ENCODE data around the gene CLEC3A.

Gene CLEC3A

DNA sequence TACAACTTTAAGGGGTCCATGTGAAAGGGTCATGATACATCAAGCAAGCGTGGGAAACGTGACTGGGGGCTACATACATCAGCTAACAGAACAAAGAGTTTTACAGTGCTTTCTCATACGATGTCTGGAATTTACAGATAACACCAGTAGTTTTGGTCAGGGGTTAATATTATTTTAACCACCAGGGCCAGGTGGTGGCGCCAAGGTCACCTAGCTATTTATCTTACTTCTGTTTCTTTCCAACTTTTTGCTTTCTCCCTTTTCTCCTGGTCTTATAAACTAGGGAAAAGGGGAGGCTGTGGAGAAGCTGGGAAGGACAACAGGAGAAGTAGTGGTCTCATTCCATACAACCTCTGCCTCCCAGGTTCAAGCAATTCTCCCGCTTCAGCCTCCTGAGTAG, 37.9 kb downstream of the CLEC3A start:
- no peak for TF ChIP-seq YY1 (IDR thresholded peaks at IDR 0.05; ENCODE audit: insufficient read depth, insufficient read length)
- TF ChIP-seq SUZ12 (IDR thresholded peaks at IDR 0.05; ENCODE audit: extremely low read depth, insufficient read depth, insufficient read length) = no peak
- no peak for TF ChIP-seq ZNF274 (IDR thresholded peaks at IDR 0.05; ENCODE audit: low read depth, low read length)
- no peak for DNase-seq (ENCODE audit: low read depth, low spot score)
- H3K27me3 ChIP-seq (ENCODE audit: insufficient read depth, insufficient read length) = peaks cover 5% of the 10 kb centered on the region

DNA sequence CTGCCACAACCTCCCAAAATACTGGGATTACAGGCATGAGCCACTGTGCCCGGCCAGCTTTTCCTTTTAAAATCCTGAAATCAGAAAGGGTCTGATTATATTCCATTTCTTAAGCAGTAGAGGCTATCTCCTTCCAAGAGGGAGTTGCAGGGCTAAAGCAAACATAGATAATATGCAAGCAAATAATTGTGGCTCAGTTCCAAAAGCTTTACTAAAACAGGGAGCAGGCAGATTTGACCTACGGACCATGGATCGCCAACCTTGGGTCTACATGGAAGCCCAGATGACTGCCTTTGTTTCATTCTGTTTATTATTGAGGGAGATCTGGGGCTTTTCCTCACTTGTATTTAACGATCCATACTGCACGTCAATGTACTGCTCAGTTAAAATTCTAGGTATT, 38.5 kb downstream of the CLEC3A start:
- H3K9ac ChIP-seq (ENCODE audit: insufficient read length, low read depth) = no peak overlapping the region
- H3K4me1 ChIP-seq (ENCODE audit: insufficient read depth, insufficient read length) = no peaks in the 10 kb centered on the region
- peaks cover 5% of the 10 kb centered on the region for H3K27me3 ChIP-seq (ENCODE audit: insufficient read depth, insufficient read length)
- no peaks in the 10 kb centered on the region for H3K36me3 ChIP-seq (ENCODE audit: insufficient read depth, insufficient read length, low read length)
- TF ChIP-seq SUZ12 (IDR thresholded peaks at IDR 0.05; ENCODE audit: extremely low read depth, insufficient read depth, insufficient read length) (no peak), YY1 (IDR thresholded peaks at IDR 0.05; ENCODE audit: insufficient read depth, insufficient read length) (no peak), ZNF274 (IDR thresholded peaks at IDR 0.05; ENCODE audit: low read depth, low read length) (no peak)
- DNase-seq (ENCODE audit: low read depth, low spot score) = no peak
- no peaks in the 10 kb centered on the region; the same call in 1 of the 2 replicates for H3K9me3 ChIP-seq (ENCODE audit: insufficient read depth, low read length)
- H3K4me3 ChIP-seq (ENCODE audit: insufficient read length, low read depth) = no peak overlapping the region

More for the DNA sequence above, 37.9 kb downstream of the CLEC3A start:
- Histone ChIP-seq H3K4me1 (ENCODE audit: insufficient read depth, insufficient read length) (no peaks in the 10 kb centered on the region), H3K4me3 (ENCODE audit: insufficient read length, low read depth) (no peak overlapping the region), H3K9me3 (ENCODE audit: insufficient read depth, low read length) (no peaks in the 10 kb centered on the region; the same call in 1 of the 2 replicates), H3K9ac (ENCODE audit: insufficient read length, low read depth) (no peak overlapping the region), H3K36me3 (ENCODE audit: insufficient read depth, insufficient read length, low read length) (no peaks in the 10 kb centered on the region)

DNA sequence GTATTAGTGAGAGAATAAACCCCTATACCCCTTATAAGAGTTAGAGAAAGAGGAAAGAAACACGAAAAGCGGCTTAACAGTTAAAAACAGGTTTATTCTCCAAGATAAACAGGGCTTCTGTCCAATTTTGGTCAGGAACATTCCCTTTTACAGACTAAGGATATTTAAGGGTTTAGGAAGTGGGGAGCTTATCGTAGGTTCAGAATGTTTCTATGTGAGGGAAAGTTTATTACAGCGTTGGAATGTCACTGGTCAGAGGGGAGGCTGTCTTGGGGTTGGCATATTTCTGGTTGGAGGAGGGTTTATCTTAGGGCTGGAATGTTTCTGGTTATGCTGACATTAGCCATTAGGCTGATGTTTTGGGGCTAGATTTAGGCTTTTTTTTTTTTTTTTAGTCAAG, 43.0 kb downstream of the CLEC3A start:
- no peaks in the 10 kb centered on the region for H3K4me1 ChIP-seq (ENCODE audit: insufficient read depth, insufficient read length)
- no peak overlapping the region for H3K4me3 ChIP-seq (ENCODE audit: insufficient read length, low read depth)
- TF ChIP-seq SUZ12 (IDR thresholded peaks at IDR 0.05; ENCODE audit: extremely low read depth, insufficient read depth, insufficient read length) (no peak), YY1 (IDR thresholded peaks at IDR 0.05; ENCODE audit: insufficient read depth, insufficient read length) (no peak), ZNF274 (IDR thresholded peaks at IDR 0.05; ENCODE audit: low read depth, low read length) (no peak)
- H3K36me3 ChIP-seq (ENCODE audit: insufficient read depth, insufficient read length, low read length) = no peaks in the 10 kb centered on the region
- DNase-seq (ENCODE audit: low read depth, low spot score) = no peak
- no peak overlapping the region for H3K9ac ChIP-seq (ENCODE audit: insufficient read length, low read depth)
- peaks cover 26% of the 10 kb centered on the region for H3K27me3 ChIP-seq (ENCODE audit: insufficient read depth, insufficient read length)
- H3K9me3 ChIP-seq (ENCODE audit: insufficient read depth, low read length) = 0 out of 2 replicates have a peak, but pooled peaks cover 7% of the 10 kb centered on the region

DNA sequence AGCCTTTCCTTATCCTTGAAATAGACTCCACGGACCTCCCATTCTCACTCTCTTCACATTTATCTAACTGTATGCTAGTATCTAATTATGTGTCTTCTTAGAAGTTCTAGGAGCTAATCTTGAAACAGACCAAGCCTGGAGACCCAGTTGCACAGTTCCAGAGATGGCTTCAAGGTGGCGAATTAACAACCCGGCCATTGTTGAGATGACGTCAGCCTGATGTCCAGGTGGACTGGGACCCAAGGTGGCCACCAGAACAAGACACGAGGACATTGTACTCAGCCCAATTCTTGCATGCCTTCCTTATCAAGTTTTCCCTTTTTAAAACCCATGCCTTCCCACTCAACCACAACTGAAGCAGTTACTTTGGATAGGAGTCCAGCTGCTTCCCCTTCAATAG, 47.6 kb downstream of the CLEC3A start:
- H3K9ac ChIP-seq (ENCODE audit: insufficient read length, low read depth) = no peak overlapping the region
- H3K27me3 ChIP-seq (ENCODE audit: insufficient read depth, insufficient read length) = peaks cover 61% of the 10 kb centered on the region
- TF ChIP-seq ZNF274 (IDR thresholded peaks at IDR 0.05; ENCODE audit: low read depth, low read length) = no peak
- no peak for TF ChIP-seq YY1 (IDR thresholded peaks at IDR 0.05; ENCODE audit: insufficient read depth, insufficient read length)
- no peak for TF ChIP-seq SUZ12 (IDR thresholded peaks at IDR 0.05; ENCODE audit: extremely low read depth, insufficient read depth, insufficient read length)
- no peaks in the 10 kb centered on the region for H3K4me1 ChIP-seq (ENCODE audit: insufficient read depth, insufficient read length)
- no peak overlapping the region for H3K4me3 ChIP-seq (ENCODE audit: insufficient read length, low read depth)
- no peak for DNase-seq (ENCODE audit: low read depth, low spot score)
- H3K9me3 ChIP-seq (ENCODE audit: insufficient read depth, low read length) = 0 out of 2 replicates have a peak, but pooled peaks cover 7% of the 10 kb centered on the region
- H3K36me3 ChIP-seq (ENCODE audit: insufficient read depth, insufficient read length, low read length) = no peaks in the 10 kb centered on the region

GRCh38 chr16:78072275-78072674, 49.9 kb downstream of the CLEC3A start:
- Histone ChIP-seq H3K9ac (ENCODE audit: insufficient read length, low read depth) (no peak overlapping the region), H3K9me3 (ENCODE audit: insufficient read depth, low read length) (0 out of 2 replicates have a peak, but pooled peaks cover 5% of the 10 kb centered on the region), H3K36me3 (ENCODE audit: insufficient read depth, insufficient read length, low read length) (no peaks in the 10 kb centered on the region), H3K4me1 (ENCODE audit: insufficient read depth, insufficient read length) (no peaks in the 10 kb centered on the region), H3K4me3 (ENCODE audit: insufficient read length, low read depth) (no peak overlapping the region), H3K27me3 (ENCODE audit: insufficient read depth, insufficient read length) (peaks cover 78% of the 10 kb centered on the region)
- DNase-seq (ENCODE audit: low read depth, low spot score) = peak; percentile 20
- TF ChIP-seq ZNF274 (IDR thresholded peaks at IDR 0.05; ENCODE audit: low read depth, low read length) (no peak), YY1 (IDR thresholded peaks at IDR 0.05; ENCODE audit: insufficient read depth, insufficient read length) (no peak), SUZ12 (IDR thresholded peaks at IDR 0.05; ENCODE audit: extremely low read depth, insufficient read depth, insufficient read length) (no peak)

DNA sequence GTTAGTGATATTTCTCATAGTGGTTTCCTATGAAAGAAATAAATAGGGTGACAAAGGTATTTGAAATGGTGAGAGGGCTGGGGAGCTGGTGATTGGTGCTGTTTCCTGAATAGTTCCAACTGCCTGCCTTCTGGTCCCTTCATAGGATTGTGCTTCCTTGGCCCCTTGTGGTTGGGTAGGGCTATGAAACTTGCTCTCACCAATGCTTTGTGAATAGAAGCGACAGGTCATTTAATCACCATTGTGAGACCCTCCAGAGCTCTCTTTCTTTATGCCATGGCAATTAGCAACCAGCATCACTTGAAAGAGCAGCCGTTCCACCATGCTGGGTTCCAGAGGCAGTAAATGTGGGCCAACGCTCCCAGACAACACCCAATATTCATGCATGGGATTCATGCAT, 53.5 kb downstream of the CLEC3A start:
- TF ChIP-seq YY1 (IDR thresholded peaks at IDR 0.05; ENCODE audit: insufficient read depth, insufficient read length) = no peak
- TF ChIP-seq ZNF274 (IDR thresholded peaks at IDR 0.05; ENCODE audit: low read depth, low read length) = no peak
- TF ChIP-seq SUZ12 (IDR thresholded peaks at IDR 0.05; ENCODE audit: extremely low read depth, insufficient read depth, insufficient read length) = no peak

GRCh38 chr16:78081341-78081740, 59.0 kb downstream of the CLEC3A start:
- H3K36me3 ChIP-seq (ENCODE audit: insufficient read depth, insufficient read length, low read length) = no peaks in the 10 kb centered on the region
- no peak for DNase-seq (ENCODE audit: low read depth, low spot score)
- no peak overlapping the region for H3K4me3 ChIP-seq (ENCODE audit: insufficient read length, low read depth)
- no peak overlapping the region for H3K9ac ChIP-seq (ENCODE audit: insufficient read length, low read depth)
- H3K4me1 ChIP-seq (ENCODE audit: insufficient read depth, insufficient read length) = no peaks in the 10 kb centered on the region
- H3K27me3 ChIP-seq (ENCODE audit: insufficient read depth, insufficient read length) = peaks cover 46% of the 10 kb centered on the region
- no peak for TF ChIP-seq ZNF274 (IDR thresholded peaks at IDR 0.05; ENCODE audit: low read depth, low read length)
- no peak for TF ChIP-seq SUZ12 (IDR thresholded peaks at IDR 0.05; ENCODE audit: extremely low read depth, insufficient read depth, insufficient read length)
- no peak for TF ChIP-seq YY1 (IDR thresholded peaks at IDR 0.05; ENCODE audit: insufficient read depth, insufficient read length)
- H3K9me3 ChIP-seq (ENCODE audit: insufficient read depth, low read length) = no peaks in the 10 kb centered on the region

More for the DNA sequence above, 53.5 kb downstream of the CLEC3A start:
- DNase-seq (ENCODE audit: low read depth, low spot score) = no peak
- Histone ChIP-seq H3K27me3 (ENCODE audit: insufficient read depth, insufficient read length) (peaks cover 88% of the 10 kb centered on the region), H3K9ac (ENCODE audit: insufficient read length, low read depth) (no peak overlapping the region), H3K4me3 (ENCODE audit: insufficient read length, low read depth) (no peak overlapping the region), H3K36me3 (ENCODE audit: insufficient read depth, insufficient read length, low read length) (no peaks in the 10 kb centered on the region), H3K9me3 (ENCODE audit: insufficient read depth, low read length) (no peaks in the 10 kb centered on the region), H3K4me1 (ENCODE audit: insufficient read depth, insufficient read length) (no peaks in the 10 kb centered on the region)

Data from NT2/D1 (cell line).